A549 (cell line): ENCODE results near the gene MAPKAP1. TPM values are rescaled to one million over a fixed set of nuclear protein-coding genes. Genes with fewer than 3 reads are reported as not detected.

Source experiments
- ATAC-seq, 2 experiments: fragments of 200-7000 bp in 1 of 2; fragments of >200 bp in 1 of 2; cut with Nextera tagmentation in 1 of 2; cut with Tn5 transposase in 1 of 2; 3 replicates each; pipeline versions ENCODE4 v1.8.0 to v1.9.1; 2018 to 2020; ENCODE audit warnings: mild to moderate bottlenecking in 1 of 2, moderate library complexity in 1 of 2
- CTCF ChIA-PET: fragments of 300-600 bp; sonication (Branson Sonifier 250); formaldehyde crosslinking; extraction: SDS; loops from one replicate; lab custom pipeline; 2021; ENCODE audit warnings: antibody characterized with exemption, inconsistent platforms; lab: Yijun Ruan, JAX
- POLR2A ChIA-PET: fragments of 350-600 bp; formaldehyde crosslinking; extraction: SDS; loops from one replicate; lab custom pipeline; 2021; ENCODE audit warnings: antibody characterized with exemption, inconsistent platforms; lab: Yijun Ruan, JAX
- DNase-seq, 2 experiments: peaks; one replicate each; pipeline versions ENCODE4 v3.0.0 to v3.0.0-alpha.2; 2011 to 2016; ENCODE audit warnings: low read depth in 1 of 2, low spot score in 1 of 2
- FAIRE-seq: peaks from 2 replicates; lab custom pipeline; 2011; peaks lifted over from hg19 to GRCh38; lab: Jason Lieb, UNC
- H3K27ac ChIP-seq, 2 experiments: fragments of >200 bp; sonication (Bioruptor Twin); formaldehyde crosslinking; 3 replicates each; pipeline ENCODE4 v1.5.1; 2016 to 2017
- H3K4me1 ChIP-seq: fragments of >200 bp; sonication (Bioruptor Twin); formaldehyde crosslinking; 3 replicates; pipeline ENCODE4 v1.6.1; 2016
- H3K4me2 ChIP-seq: fragments of >200 bp; sonication (Bioruptor Twin); formaldehyde crosslinking; 3 replicates; pipeline ENCODE4 v1.6.1; 2016
- H3K4me3 ChIP-seq: fragments of >200 bp; sonication (Bioruptor Twin); formaldehyde crosslinking; 3 replicates; pipeline ENCODE4 v1.5.1; 2016
- H3K9me3 ChIP-seq: fragments of >200 bp; sonication (Bioruptor Twin); formaldehyde crosslinking; 3 replicates; pipeline ENCODE4 v1.6.1; 2016
- BHLHE40 ChIP-seq: IDR thresholded peaks from 2 replicates; pipeline ENCODE4 v1.6.1; 2012; ENCODE audit warnings: low read depth, low read length, inconsistent platforms
- CTCF ChIP-seq: fragments of >200 bp; sonication (Bioruptor Twin); formaldehyde crosslinking; IDR thresholded peaks from 3 replicates; pipeline ENCODE4 v1.5.1; 2016
- EHMT2 ChIP-seq: fragments of 200-600 bp; sonication (generic); IDR thresholded peaks from 2 replicates; pipeline ENCODE4 v1.6.1; 2016; ENCODE audit warnings: antibody characterized with exemption, low read depth, mild to moderate bottlenecking, moderate library complexity
- FOSB ChIP-seq: fragments of 250-450 bp; sonication (Bioruptor Pico); IDR thresholded peaks from 2 replicates; pipeline ENCODE4 v1.5.0; 2020; ENCODE audit warnings: mild to moderate bottlenecking, moderate library complexity
- FOXS1 ChIP-seq: fragments of 250-450 bp; sonication (Bioruptor Pico); IDR thresholded peaks from 2 replicates; pipeline ENCODE4 v1.5.0; 2020; ENCODE audit warnings: mild to moderate bottlenecking, moderate library complexity
- HDAC2 ChIP-seq: fragments of 200-600 bp; sonication (generic); IDR thresholded peaks from 2 replicates; pipeline ENCODE4 v1.6.1; 2016
- HOXA7 ChIP-seq: fragments of 250-450 bp; sonication (Bioruptor Pico); IDR thresholded peaks from 2 replicates; pipeline ENCODE4 v1.5.0; 2020; ENCODE audit warnings: mild to moderate bottlenecking, moderate library complexity
- MAZ ChIP-seq: fragments of 150-350 bp; IDR thresholded peaks from 2 replicates; pipeline ENCODE4 v1.6.1; 2014; ENCODE audit warnings: antibody characterized with exemption, low read depth, low read length, borderline replicate concordance
- PBX3 ChIP-seq: IDR thresholded peaks from 2 replicates; pipeline ENCODE4 v1.6.1; 2012
- PHF8 ChIP-seq: fragments of 200-600 bp; sonication (generic); IDR thresholded peaks from 2 replicates; pipeline ENCODE4 v1.6.1; 2016; ENCODE audit warnings: low read depth, mild to moderate bottlenecking, antibody characterized with exemption, moderate library complexity, borderline replicate concordance
- POLR2A ChIP-seq: IDR thresholded peaks from 2 replicates; pipeline ENCODE4 v1.6.1; 2012; ENCODE audit warnings: mild to moderate bottlenecking, low read length
- RAD21 ChIP-seq, 2 experiments: fragments of >200 bp in 1 of 2; sonication (Bioruptor Twin) in 1 of 2; formaldehyde crosslinking in 1 of 2; IDR thresholded peaks in 1 of 2; conservative IDR thresholded peaks in 1 of 2; 2 replicates in 1 of 2; 3 replicates in 1 of 2; pipeline ENCODE4 v1.6.1; 2012 to 2018; ENCODE audit warnings: inconsistent platforms in 1 of 2
- REST ChIP-seq: fragments of 200-600 bp; sonication (generic); IDR thresholded peaks from 2 replicates; pipeline ENCODE4 v1.6.1; 2016; ENCODE audit warnings: antibody characterized with exemption, mild to moderate bottlenecking, moderate library complexity
- RFX5 ChIP-seq: fragments of 450-650 bp; IDR thresholded peaks from 2 replicates; pipeline ENCODE4 v1.7.1; 2014; ENCODE audit warnings: antibody characterized with exemption, mild to moderate bottlenecking, moderate library complexity
- SMC3 ChIP-seq: fragments of >200 bp; sonication (Bioruptor Twin); formaldehyde crosslinking; IDR thresholded peaks from 3 replicates; pipeline ENCODE4 v1.6.1; 2018; ENCODE audit warnings: inconsistent platforms
- ZFP36 ChIP-seq: fragments of 450-650 bp; IDR thresholded peaks from 2 replicates; pipeline ENCODE4 v1.6.1; 2014; ENCODE audit warnings: borderline replicate concordance; ENCODE audit not compliant: partially characterized antibody
- ZNF302 ChIP-seq: fragments of 250-450 bp; sonication (Bioruptor Pico); IDR thresholded peaks from 2 replicates; pipeline ENCODE4 v1.9.0; 2021; ENCODE audit warnings: inconsistent platforms, mild to moderate bottlenecking, moderate library complexity
- WGBS: methylation state at CpG from one replicate; pipeline ENCODE4 v1.1.6; 2017; ENCODE audit errors: missing lambda C conversion rate; 5-methylcytosine and 5-hydroxymethylcytosine counted together
- polyA plus RNA-seq, 4 experiments: library from polyadenylated mRNA; depleted of rRNA in 3 of 4; stranded (reverse); fragments of >200 nt; fragmentation: RNase III in 1 of 4; extraction: RNeasy Plus Mini Kit Qiagen cat#74134 plus additional on column Dnase treatment in 1 of 4; gene quantifications; 2 replicates in 3 of 4; 3 replicates in 1 of 4; pipeline ENCODE4 v1.2.3, GENCODE V29; 2011 to 2017

Gene MAPKAP1
- polyA plus RNA-seq, 2 of the 4 experiments (the other 2 are of a cell fraction): 49.9 to 119 TPM

GRCh38 chr9:125755340-125755739, 48.3 kb upstream of the MAPKAP1 start:
- ChIA-PET CTCF (no interaction called here), POLR2A (no interaction called here)
- H3K27ac ChIP-seq: no peak overlapping the region
- ATAC-seq: no peak
- no peak overlapping the region for H3K4me2 ChIP-seq
- H3K4me1 ChIP-seq: peaks cover 9% of the 10 kb centered on the region; the same call in 1 of the 3 replicates
- WGBS: 94% methylated on average over 1 of the region's 1 CpG
- no peak for FAIRE-seq
- TF ChIP-seq HDAC2 (no peak), PHF8 (no peak), RAD21 (conservative IDR thresholded peaks at IDR 0.05 in 1 of 2, IDR thresholded peaks at IDR 0.05 in 1 of 2) (no peak), RFX5 (no peak), FOXS1 (CRISPR knock-in tag) (no peak), ZNF302 (CRISPR knock-in tag) (no peak), PBX3 (no peak), CTCF (no peak), SMC3 (no peak), ZFP36 (no peak)
- no peak for DNase-seq
- H3K9me3 ChIP-seq: no peaks in the 10 kb centered on the region
- no peak overlapping the region for H3K4me3 ChIP-seq

GRCh38 chr9:125754096-125754495, 47.1 kb upstream of the MAPKAP1 start:
- WGBS: 40% methylated on average over 2 of the region's 2 CpGs
- no peaks in the 10 kb centered on the region for H3K9me3 ChIP-seq
- no peak for FAIRE-seq
- no peak for DNase-seq
- POLR2A ChIA-PET: no interaction called here
- CTCF ChIA-PET: interaction anchor here (0.7 kb wide), 1 partner anchor 476 kb away, joined by 3 read pairs; no protein-coding TSS in a partner anchor
- no peak for ATAC-seq
- H3K27ac ChIP-seq: no peak overlapping the region
- no peak overlapping the region for H3K4me2 ChIP-seq
- peaks cover 12% of the 10 kb centered on the region; the same call in 1 of the 3 replicates for H3K4me1 ChIP-seq
- H3K4me3 ChIP-seq: no peak overlapping the region
- TF ChIP-seq RAD21 (conservative IDR thresholded peaks at IDR 0.05 in 1 of 2, IDR thresholded peaks at IDR 0.05 in 1 of 2) (no peak), EHMT2 (no peak), HOXA7 (CRISPR knock-in tag) (no peak), BHLHE40 (no peak)

- POLR2A ChIA-PET: no interaction called here
- DNase-seq: no peak
- 89% methylated on average over 3 of the region's 3 CpGs for WGBS
- peaks cover 10% of the 10 kb centered on the region; the same call in 1 of the 3 replicates for H3K4me1 ChIP-seq
- CTCF ChIA-PET: no interaction called here
- no peak for FAIRE-seq
- H3K4me3 ChIP-seq: no peak overlapping the region
- no peak for TF ChIP-seq POLR2A
- no peak for TF ChIP-seq PHF8
- TF ChIP-seq MAZ: no peak
- TF ChIP-seq REST: no peak
- TF ChIP-seq FOXS1 (CRISPR knock-in tag): no peak
- no peak for TF ChIP-seq FOSB
- TF ChIP-seq, all 56 proteins: peak for 0
- no peaks in the 10 kb centered on the region for H3K9me3 ChIP-seq
- H3K27ac ChIP-seq: no peak overlapping the region
- ATAC-seq: no peak
- no peak overlapping the region for H3K4me2 ChIP-seq
Measured at GRCh38 chr9:125752070-125752628, 45.1 kb upstream of the MAPKAP1 start.
